GM12892 (cell line): ENCODE data around the gene ANKS1B.

Experiments used
- POLR2A ChIP-seq: IDR thresholded peaks from 2 replicates; pipeline ENCODE4 v1.6.1; 2011; ENCODE audit warnings: low read depth, low read length, control low read depth
- POLR2AphosphoS5 ChIP-seq: IDR thresholded peaks from 2 replicates; pipeline ENCODE4 v1.6.1; 2011; ENCODE audit warnings: low read depth, low read length, control low read depth

DNA sequence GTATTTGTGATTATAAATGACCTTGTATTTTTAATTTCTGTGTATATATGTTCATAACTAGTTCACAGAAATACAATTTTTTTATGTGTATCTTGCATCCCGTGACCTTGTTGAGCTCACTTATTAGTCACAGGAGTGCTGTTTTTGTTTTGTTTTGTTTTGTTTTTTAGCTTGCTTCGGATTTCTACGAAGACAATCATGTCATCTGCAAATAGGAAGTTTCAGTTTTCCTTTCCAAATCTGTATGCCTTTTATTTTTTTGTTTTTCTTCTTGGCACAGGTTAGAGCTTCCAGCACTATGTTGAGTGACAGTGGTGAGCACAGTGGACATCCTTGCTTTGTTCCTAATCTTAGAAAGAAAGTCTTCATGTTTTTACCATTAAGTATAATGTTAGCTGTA is 566.4 kb downstream of the ANKS1B start:
- TF ChIP-seq POLR2AphosphoS5 = no peak
- no peak for TF ChIP-seq POLR2A
